Measurements from ENCODE around the gene TMOD1.

Gene TMOD1

DNA sequence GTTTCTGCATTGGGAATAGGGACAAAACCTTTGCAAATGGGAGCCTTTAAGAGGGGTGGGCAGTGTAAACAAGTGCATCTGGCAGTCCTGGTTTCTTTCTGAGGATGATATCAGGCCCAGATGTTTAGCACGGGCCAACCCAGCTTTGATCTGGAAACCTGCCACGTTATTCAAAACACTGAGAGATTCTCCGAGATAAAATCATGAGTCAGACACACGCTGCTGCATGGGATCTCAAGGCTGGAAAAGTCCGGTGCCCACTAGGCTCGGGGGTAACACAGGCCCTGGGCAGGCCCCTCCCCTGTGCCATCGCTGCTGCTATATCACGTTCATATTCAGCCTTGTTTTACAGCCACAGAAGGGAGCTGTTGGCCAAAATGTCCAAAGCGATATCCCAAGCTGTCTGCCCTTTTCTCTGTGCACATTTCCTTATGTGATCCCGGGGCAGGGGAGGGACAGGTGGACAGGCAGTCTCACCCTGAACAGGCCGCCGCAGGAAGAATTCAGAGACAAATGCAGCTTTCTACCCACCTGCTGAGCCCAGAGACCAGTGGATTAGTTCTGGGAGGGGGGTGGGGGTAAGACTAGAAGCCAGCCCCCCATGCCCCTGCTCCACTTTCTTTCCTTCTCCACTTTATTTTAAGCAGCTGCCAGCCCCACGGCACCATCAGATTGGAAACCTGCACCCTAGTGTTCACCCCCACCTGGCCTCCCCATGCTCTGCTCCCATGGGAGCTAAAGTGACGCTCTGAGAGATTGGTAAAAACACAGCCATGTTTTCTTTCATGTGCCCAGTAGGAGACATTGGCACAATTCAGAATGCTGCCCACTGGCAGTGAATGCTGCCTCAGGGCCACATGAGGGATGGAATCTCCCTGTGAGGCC lies 63.1 kb downstream of the TMOD1 start:
- no peaks in the 10 kb centered on the region for H3K9me3 ChIP-seq (ENCODE audit: low read length)
- no peaks in the 10 kb centered on the region for H3K9me2 ChIP-seq (ENCODE audit: low read depth, low read length)
- no peak overlapping the region for H3K27ac ChIP-seq (ENCODE audit: low read depth, low read length, poor library complexity, severe bottlenecking)
- no peaks in the 10 kb centered on the region for H3K4me1 ChIP-seq (ENCODE audit: insufficient read depth, low read length, severe bottlenecking)
- H3K4me2 ChIP-seq (ENCODE audit: low read length) = no peak overlapping the region
- TF ChIP-seq EZH2 (IDR thresholded peaks at IDR 0.05; ENCODE audit: borderline replicate concordance, low read length) = no peak
- TF ChIP-seq, protein P1, sequence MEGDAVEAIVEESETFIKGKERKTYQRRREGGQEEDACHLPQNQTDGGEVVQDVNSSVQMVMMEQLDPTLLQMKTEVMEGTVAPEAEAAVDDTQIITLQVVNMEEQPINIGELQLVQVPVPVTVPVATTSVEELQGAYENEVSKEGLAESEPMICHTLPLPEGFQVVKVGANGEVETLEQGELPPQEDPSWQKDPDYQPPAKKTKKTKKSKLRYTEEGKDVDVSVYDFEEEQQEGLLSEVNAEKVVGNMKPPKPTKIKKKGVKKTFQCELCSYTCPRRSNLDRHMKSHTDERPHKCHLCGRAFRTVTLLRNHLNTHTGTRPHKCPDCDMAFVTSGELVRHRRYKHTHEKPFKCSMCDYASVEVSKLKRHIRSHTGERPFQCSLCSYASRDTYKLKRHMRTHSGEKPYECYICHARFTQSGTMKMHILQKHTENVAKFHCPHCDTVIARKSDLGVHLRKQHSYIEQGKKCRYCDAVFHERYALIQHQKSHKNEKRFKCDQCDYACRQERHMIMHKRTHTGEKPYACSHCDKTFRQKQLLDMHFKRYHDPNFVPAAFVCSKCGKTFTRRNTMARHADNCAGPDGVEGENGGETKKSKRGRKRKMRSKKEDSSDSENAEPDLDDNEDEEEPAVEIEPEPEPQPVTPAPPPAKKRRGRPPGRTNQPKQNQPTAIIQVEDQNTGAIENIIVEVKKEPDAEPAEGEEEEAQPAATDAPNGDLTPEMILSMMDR (IDR thresholded peaks at IDR 0.05; ENCODE audit: low read length) = no peak
- no peak overlapping the region for H2AFZ ChIP-seq (ENCODE audit: low read length)
- no peaks in the 10 kb centered on the region for H3K36me3 ChIP-seq (ENCODE audit: insufficient read depth, low read length)
- no peak overlapping the region for H3K9ac ChIP-seq (ENCODE audit: low read length)
- H3K79me2 ChIP-seq (ENCODE audit: insufficient read depth, low read length) = no peaks in the 10 kb centered on the region
- H3K4me3 ChIP-seq (ENCODE audit: low read depth, low read length, poor library complexity, severe bottlenecking) = no peak overlapping the region
- no peaks in the 10 kb centered on the region for H4K20me1 ChIP-seq (ENCODE audit: insufficient read depth, low read length)
- no peaks in the 10 kb centered on the region for H3K27me3 ChIP-seq (ENCODE audit: insufficient read depth, low read length)
- no peaks in the 10 kb centered on the region for H3F3A ChIP-seq (ENCODE audit: insufficient read depth, low read length)

DNA sequence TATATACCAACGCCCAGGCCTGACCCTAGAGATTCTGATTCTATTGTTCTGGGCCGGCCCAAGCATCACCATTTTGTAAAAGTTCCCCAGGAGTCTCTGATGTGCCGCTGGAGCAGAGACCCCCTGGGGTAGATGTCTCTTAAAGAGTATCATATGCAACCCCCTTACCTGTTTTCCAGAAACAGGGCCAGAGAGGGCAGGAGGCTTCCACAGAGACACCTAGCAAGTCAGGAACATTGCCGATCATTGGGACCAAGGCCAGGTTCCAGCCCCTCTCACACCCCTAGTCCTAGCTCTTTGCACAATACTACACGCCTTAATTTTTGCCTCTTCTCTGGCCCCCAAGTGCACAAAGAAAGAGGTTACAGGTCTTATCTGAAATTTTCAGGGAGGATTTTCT lies 63.8 kb downstream of the TMOD1 start:
- Histone ChIP-seq H3K9ac (ENCODE audit: low read length) (no peak overlapping the region), H3K79me2 (ENCODE audit: insufficient read depth, low read length) (no peaks in the 10 kb centered on the region), H3K4me2 (ENCODE audit: low read length) (no peak overlapping the region), H3K36me3 (ENCODE audit: insufficient read depth, low read length) (no peaks in the 10 kb centered on the region), H3F3A (ENCODE audit: insufficient read depth, low read length) (no peaks in the 10 kb centered on the region), H3K9me3 (ENCODE audit: low read length) (no peaks in the 10 kb centered on the region), H3K27ac (ENCODE audit: low read depth, low read length, poor library complexity, severe bottlenecking) (no peak overlapping the region), H3K27me3 (ENCODE audit: insufficient read depth, low read length) (no peaks in the 10 kb centered on the region), H3K9me2 (ENCODE audit: low read depth, low read length) (no peaks in the 10 kb centered on the region), H2AFZ (ENCODE audit: low read length) (no peak overlapping the region), H3K4me1 (ENCODE audit: insufficient read depth, low read length, severe bottlenecking) (no peaks in the 10 kb centered on the region), H3K4me3 (ENCODE audit: low read depth, low read length, poor library complexity, severe bottlenecking) (no peak overlapping the region), H4K20me1 (ENCODE audit: insufficient read depth, low read length) (no peaks in the 10 kb centered on the region)
- TF ChIP-seq, protein P1 (IDR thresholded peaks at IDR 0.05; ENCODE audit: low read length) = no peak
- no peak for TF ChIP-seq EZH2 (IDR thresholded peaks at IDR 0.05; ENCODE audit: borderline replicate concordance, low read length)

DNA sequence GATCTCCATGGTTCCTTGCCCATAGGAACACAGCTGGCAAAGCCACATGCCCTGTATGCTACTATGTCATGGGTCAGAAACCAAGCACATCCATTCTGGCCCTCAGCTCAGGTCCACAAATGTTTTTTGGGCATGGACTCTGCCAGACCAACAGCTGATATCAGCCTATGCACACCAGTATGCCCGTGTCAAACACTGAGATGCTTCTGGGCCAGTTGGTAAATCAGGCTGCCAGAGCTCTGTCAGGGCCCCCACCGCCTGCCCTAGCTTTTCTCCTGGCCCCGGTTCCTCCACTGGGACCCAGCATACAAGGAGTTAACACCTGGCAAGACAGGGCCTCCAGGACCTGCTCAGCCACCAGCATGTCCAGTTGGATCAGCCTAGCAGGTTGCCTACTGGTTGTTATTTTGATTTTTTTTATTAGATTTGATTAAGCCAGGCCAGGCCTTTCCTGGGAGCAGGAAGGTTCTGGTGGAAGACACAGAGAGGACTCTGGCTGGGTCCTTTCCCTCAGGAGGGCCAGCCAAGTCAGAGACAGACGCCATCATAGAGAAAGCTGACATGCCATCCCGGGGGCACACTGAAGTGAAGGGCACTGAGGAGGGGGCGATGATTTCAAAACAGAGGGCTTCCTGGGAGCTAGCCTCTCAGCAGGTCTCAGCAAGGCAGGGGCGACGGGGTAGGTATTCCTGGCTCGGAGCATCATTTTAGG lies 65.9 kb downstream of the TMOD1 start:
- Histone ChIP-seq H3K27ac (ENCODE audit: low read depth, low read length, poor library complexity, severe bottlenecking) (no peak overlapping the region), H3K27me3 (ENCODE audit: insufficient read depth, low read length) (no peaks in the 10 kb centered on the region), H3K4me1 (ENCODE audit: insufficient read depth, low read length, severe bottlenecking) (no peaks in the 10 kb centered on the region), H3K9ac (ENCODE audit: low read length) (no peak overlapping the region), H2AFZ (ENCODE audit: low read length) (no peak overlapping the region), H3K36me3 (ENCODE audit: insufficient read depth, low read length) (no peaks in the 10 kb centered on the region), H3K4me2 (ENCODE audit: low read length) (no peak overlapping the region), H3K79me2 (ENCODE audit: insufficient read depth, low read length) (no peaks in the 10 kb centered on the region), H3F3A (ENCODE audit: insufficient read depth, low read length) (no peaks in the 10 kb centered on the region), H3K9me2 (ENCODE audit: low read depth, low read length) (no peaks in the 10 kb centered on the region), H4K20me1 (ENCODE audit: insufficient read depth, low read length) (no peaks in the 10 kb centered on the region), H3K9me3 (ENCODE audit: low read length) (no peaks in the 10 kb centered on the region), H3K4me3 (ENCODE audit: low read depth, low read length, poor library complexity, severe bottlenecking) (no peak overlapping the region)
- TF ChIP-seq, protein P1 (IDR thresholded peaks at IDR 0.05; ENCODE audit: low read length) = no peak
- TF ChIP-seq EZH2 (IDR thresholded peaks at IDR 0.05; ENCODE audit: borderline replicate concordance, low read length) = no peak
